Measurements from ENCODE around the gene FNDC7.

GRCh38 chr1:108691942-108692723, 20.6 kb upstream of the FNDC7 start, which contains the start of gene PRPF38B:
- TF ChIP-seq, protein P1, sequence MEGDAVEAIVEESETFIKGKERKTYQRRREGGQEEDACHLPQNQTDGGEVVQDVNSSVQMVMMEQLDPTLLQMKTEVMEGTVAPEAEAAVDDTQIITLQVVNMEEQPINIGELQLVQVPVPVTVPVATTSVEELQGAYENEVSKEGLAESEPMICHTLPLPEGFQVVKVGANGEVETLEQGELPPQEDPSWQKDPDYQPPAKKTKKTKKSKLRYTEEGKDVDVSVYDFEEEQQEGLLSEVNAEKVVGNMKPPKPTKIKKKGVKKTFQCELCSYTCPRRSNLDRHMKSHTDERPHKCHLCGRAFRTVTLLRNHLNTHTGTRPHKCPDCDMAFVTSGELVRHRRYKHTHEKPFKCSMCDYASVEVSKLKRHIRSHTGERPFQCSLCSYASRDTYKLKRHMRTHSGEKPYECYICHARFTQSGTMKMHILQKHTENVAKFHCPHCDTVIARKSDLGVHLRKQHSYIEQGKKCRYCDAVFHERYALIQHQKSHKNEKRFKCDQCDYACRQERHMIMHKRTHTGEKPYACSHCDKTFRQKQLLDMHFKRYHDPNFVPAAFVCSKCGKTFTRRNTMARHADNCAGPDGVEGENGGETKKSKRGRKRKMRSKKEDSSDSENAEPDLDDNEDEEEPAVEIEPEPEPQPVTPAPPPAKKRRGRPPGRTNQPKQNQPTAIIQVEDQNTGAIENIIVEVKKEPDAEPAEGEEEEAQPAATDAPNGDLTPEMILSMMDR (IDR thresholded peaks at IDR 0.05 in 2 of 3, conservative IDR thresholded peaks at IDR 0.05 in 1 of 3; ENCODE audit: insufficient read depth in 2 of 3, low read depth in 1 of 3, low read length in 3 of 3) = no peak
- TF ChIP-seq, protein P2, sequence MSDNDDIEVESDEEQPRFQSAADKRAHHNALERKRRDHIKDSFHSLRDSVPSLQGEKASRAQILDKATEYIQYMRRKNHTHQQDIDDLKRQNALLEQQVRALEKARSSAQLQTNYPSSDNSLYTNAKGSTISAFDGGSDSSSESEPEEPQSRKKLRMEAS (CRISPR knock-in tag; IDR thresholded peaks at IDR 0.05) = peak; percentile 61; the same call in 1 of the 2 replicates
- TF ChIP-seq ZBTB26 (CRISPR knock-in tag; IDR thresholded peaks at IDR 0.05) (peak; percentile 51; the same call in 1 of the 2 replicates), STAT6 (CRISPR knock-in tag; IDR thresholded peaks at IDR 0.05) (no peak), TCF7L2 (IDR thresholded peaks at IDR 0.05; ENCODE audit: low read depth, low read length) (0 out of 2 replicates have a peak, but pooled peaks have one; percentile 12), FOXP4 (CRISPR knock-in tag; IDR thresholded peaks at IDR 0.05; ENCODE audit: borderline replicate concordance) (no peak; the same call in 1 of the 2 replicates), ZNF311 (CRISPR knock-in tag; IDR thresholded peaks at IDR 0.05) (no peak), FUS (optimal IDR thresholded peaks at IDR 0.05; ENCODE audit: low read depth, low read length) (no peak)
